HG03066 (cell line): ENCODE data around the gene KIF17.
"Not testable (repeated sequence)": the region's sequence is repeated elsewhere in the genome, so short reads cannot be mapped to it uniquely, and the experiment has no call there.

Source experiments
- ATAC-seq: cut with Tn5 transposase; IDR thresholded peaks from one replicate; pipeline ENCODE4 v1.9.1; 2021; ENCODE audit warnings: low read depth; ENCODE audit not compliant: unreplicated experiment

Gene KIF17

DNA sequence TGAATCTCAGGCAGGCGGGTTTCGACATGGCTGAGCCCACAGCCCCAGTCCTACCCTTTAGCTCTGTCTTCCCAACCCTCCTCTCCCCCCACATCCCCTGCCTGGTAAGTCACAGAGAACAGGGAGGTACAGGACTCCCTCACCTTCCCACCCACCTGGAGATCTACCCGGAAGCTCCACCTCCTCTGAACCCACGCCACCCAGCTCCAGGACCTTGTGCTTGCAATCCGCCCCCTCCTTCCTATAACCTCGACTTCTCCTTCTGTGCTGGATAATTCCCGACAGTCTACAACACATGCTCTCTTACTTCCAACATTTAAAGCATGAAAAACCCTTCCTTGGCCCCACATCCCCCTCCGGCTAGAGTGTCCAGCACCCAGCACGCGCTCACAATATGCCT, 22.3 kb downstream of the KIF17 start:
- ATAC-seq, result no peak

DNA sequence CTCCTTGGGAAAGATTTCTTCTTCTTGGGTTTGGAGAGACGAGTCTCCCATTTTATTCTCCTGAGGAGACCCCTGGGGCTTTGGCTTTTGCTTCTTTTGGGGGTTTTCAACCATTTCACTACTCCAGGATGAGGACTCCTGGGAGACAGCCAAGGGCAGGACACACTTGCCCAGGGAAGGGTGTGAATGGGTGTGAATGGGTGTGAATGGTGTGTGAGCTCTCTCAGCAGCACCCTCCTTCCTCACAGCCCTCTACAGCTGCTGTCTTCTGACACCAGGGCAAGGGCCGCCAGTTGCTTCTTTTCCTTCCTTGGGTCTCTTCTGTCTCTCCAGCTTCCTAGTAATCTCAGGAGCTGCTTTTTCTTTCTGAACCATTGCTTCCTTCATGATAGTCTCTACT, 24.2 kb downstream of the KIF17 start:
- no peak for ATAC-seq

GRCh38 chr1:20691872-20692271, 25.9 kb downstream of the KIF17 start:
- ATAC-seq, result no peak

- ATAC-seq, result no peak
These were observed 28.2 kb downstream of the KIF17 start for GRCh38 chr1:20689645-20690056.

- no peak for ATAC-seq
These were observed 30.7 kb downstream of the KIF17 start for GRCh38 chr1:20686883-20687725.

GRCh38 chr1:20685741-20686140, 32.1 kb downstream of the KIF17 start:
- no peak for ATAC-seq

GRCh38 chr1:20685099-20685662, 32.6 kb downstream of the KIF17 start:
- ATAC-seq, result no peak

GRCh38 chr1:20684651-20685050, 33.2 kb downstream of the KIF17 start:
- no peak for ATAC-seq

- ATAC-seq, result no peak
These were observed 33.7 kb downstream of the KIF17 start for GRCh38 chr1:20684050-20684620.

DNA sequence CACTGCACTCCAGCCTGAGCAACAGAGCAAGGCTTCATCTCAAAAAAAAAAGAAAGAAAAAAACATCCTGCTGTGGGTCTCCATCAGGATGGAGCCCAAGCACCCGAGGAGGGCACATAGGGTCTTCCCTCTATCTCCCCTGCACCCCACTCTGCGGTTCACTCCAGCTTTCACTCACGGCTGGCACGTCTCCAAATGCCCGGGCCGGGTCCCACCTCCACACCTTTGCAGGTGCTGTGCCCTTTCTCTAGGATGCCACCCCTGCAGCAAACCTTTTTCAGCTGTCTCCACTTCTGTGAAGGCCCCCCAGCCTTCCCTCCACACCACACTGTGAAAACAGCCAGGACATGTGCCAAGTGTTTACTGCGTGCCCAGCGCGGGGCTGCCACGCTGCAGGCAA, 34.2 kb downstream of the KIF17 start:
- ATAC-seq, result no peak

DNA sequence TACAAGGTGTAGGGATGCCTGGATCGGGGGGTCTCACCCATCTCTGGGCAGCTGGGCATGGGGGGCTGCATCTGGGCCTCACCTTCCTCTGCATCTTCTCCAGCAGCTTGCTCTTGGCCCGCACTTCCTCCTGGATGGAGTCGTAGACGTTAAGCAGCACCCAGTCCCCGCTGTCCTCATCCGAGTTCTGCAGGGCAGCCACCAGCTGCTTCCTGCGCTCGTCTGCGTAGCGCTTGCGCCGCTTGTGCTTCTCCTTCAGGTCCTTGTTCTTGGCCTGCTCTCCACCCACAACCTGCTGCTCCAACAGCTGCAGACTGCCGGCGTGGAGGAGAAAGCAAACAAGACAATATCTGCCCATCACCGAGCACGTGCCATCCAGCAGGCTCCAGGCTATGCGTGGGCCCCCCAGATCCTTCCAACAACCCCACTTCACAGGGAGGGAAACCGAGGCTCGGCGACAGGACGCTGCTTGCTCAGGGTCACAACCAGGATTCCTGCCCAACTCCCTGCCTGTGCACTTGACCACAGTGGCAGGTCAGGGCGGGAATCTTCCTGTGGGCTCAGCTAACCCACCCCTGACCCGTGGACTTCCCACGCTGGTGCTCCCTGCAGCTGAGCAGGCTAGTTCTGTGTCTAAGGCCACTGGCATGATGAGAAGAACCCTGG, 35.1 kb downstream of the KIF17 start:
- ATAC-seq, result no peak

DNA sequence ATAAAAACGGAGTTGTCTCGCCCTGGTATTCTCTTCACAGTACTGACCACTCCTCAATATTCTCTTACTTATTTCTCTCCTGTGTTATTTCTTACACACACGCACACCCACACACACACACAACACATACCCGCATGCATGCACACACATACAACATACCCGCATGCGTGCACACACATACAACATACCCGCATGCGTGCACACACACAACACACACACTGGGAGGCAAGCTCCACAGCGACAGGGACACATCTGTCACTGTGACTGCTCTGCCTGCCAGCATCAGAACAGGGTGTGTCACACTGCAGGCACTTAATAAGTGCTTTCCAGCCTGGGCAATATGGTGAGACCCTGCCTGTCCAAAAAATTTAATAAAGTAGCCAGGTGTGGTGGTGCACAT, 35.8 kb downstream of the KIF17 start:
- no peak for ATAC-seq

GRCh38 chr1:20680269-20680668, 37.5 kb downstream of the KIF17 start:
- no peak for ATAC-seq

GRCh38 chr1:20678599-20678998, 39.2 kb downstream of the KIF17 start:
- no peak for ATAC-seq

GRCh38 chr1:20673626-20674025, 44.2 kb downstream of the KIF17 start:
- not testable (repeated sequence) for ATAC-seq

GRCh38 chr1:20672265-20672632, 45.6 kb downstream of the KIF17 start:
- no peak for ATAC-seq

DNA sequence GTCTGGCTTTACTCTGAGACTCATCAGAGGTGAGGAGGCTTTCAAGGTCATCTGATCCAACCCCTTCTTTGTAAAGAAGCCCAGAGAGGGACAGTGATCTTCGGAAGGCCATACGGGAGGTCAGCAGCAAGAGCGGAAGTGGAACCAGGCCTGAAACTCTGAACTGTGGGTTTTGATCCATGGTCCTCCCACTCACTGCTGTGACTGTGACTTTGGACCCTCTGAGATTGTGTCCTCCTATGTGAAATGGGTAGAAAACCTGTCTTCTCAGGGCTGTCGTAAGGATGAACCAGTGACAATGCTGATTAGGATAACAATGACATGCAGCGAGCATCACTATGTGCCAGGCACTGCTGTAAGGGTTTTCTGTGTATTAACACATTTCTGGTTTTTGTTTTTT, 46.9 kb downstream of the KIF17 start:
- no peak for ATAC-seq

- no peak for ATAC-seq
These were observed 49.2 kb downstream of the KIF17 start for GRCh38 chr1:20668581-20668980.

- no peak for ATAC-seq
These were observed 51.0 kb downstream of the KIF17 start for GRCh38 chr1:20666804-20667203.

- ATAC-seq, result no peak
These were observed 51.7 kb downstream of the KIF17 start for GRCh38 chr1:20666146-20666545.

- no peak for ATAC-seq
These were observed 52.1 kb downstream of the KIF17 start for GRCh38 chr1:20665726-20666125.
